NCI-H1105 (cell line): Measurements from ENCODE around the gene TEC.
"Not testable (repeated sequence)": the region's sequence is repeated elsewhere in the genome, so short reads cannot be mapped to it uniquely, and the experiment has no call there.

Source experiments
- DNase-seq: peaks from one replicate; lab custom pipeline; 2025; lab: John Stamatoyannopoulos, UW

Gene TEC

GRCh38 chr4:48167538-48168263 lies 101.9 kb downstream of the TEC start:
- no peak for DNase-seq

- DNase-seq = not testable (repeated sequence)
Observed at GRCh38 chr4:48164561-48164960, 105.1 kb downstream of the TEC start.

GRCh38 chr4:48163746-48164145 lies 105.9 kb downstream of the TEC start:
- DNase-seq = no peak

- no peak for DNase-seq
Observed at GRCh38 chr4:48162162-48162561, 107.5 kb downstream of the TEC start.

- DNase-seq = no peak
Observed at GRCh38 chr4:48157271-48157670, 112.4 kb downstream of the TEC start.

- no peak for DNase-seq
Observed at GRCh38 chr4:48156423-48156822, 113.2 kb downstream of the TEC start.

- DNase-seq = no peak
Observed at GRCh38 chr4:48153791-48154550, 115.7 kb downstream of the TEC start.

GRCh38 chr4:48152259-48152658 lies 117.4 kb downstream of the TEC start:
- DNase-seq = no peak

GRCh38 chr4:48149827-48150370 lies 119.7 kb downstream of the TEC start:
- no peak for DNase-seq

- DNase-seq = no peak
Observed at GRCh38 chr4:48147621-48148020, 122.0 kb downstream of the TEC start.

GRCh38 chr4:48141048-48141447 lies 128.6 kb downstream of the TEC start:
- no peak for DNase-seq

GRCh38 chr4:48139691-48140090 lies 129.9 kb downstream of the TEC start:
- no peak for DNase-seq

- DNase-seq = no peak
Observed at GRCh38 chr4:48138936-48139335, 130.7 kb downstream of the TEC start.

GRCh38 chr4:48138511-48138910 lies 131.1 kb downstream of the TEC start:
- DNase-seq = no peak

- no peak for DNase-seq
Observed at GRCh38 chr4:48137846-48138245, 131.8 kb downstream of the TEC start.

GRCh38 chr4:48134081-48134480 lies 135.6 kb downstream of the TEC start, which contains the start of gene TXK:
TXK (minus strand) TSS chr4:48134250; CDS start chr4:48134170, 80 bp downstream.
- no peak for DNase-seq

- DNase-seq = no peak
Observed at GRCh38 chr4:48133669-48134068, 136.0 kb downstream of the TEC start.

GRCh38 chr4:48131736-48132135 lies 137.9 kb downstream of the TEC start:
- no peak for DNase-seq

GRCh38 chr4:48130100-48130499 lies 139.5 kb downstream of the TEC start:
- DNase-seq = no peak

GRCh38 chr4:48129307-48130014 lies 140.2 kb downstream of the TEC start:
- no peak for DNase-seq

- DNase-seq = no peak
Observed at GRCh38 chr4:48127682-48128404, 141.8 kb downstream of the TEC start.

- DNase-seq = no peak
Observed at GRCh38 chr4:48127231-48127630, 142.4 kb downstream of the TEC start.
